ENCODE results near the gene THPO. TPM values are rescaled to one million over a fixed set of nuclear protein-coding genes. Genes with fewer than 3 reads are reported as not detected.

THPO gene
- total and polyA plus RNA-seq, 2 donors (not counting 1 experiment from before 2014, with no cell fraction given): not detected

DNA sequence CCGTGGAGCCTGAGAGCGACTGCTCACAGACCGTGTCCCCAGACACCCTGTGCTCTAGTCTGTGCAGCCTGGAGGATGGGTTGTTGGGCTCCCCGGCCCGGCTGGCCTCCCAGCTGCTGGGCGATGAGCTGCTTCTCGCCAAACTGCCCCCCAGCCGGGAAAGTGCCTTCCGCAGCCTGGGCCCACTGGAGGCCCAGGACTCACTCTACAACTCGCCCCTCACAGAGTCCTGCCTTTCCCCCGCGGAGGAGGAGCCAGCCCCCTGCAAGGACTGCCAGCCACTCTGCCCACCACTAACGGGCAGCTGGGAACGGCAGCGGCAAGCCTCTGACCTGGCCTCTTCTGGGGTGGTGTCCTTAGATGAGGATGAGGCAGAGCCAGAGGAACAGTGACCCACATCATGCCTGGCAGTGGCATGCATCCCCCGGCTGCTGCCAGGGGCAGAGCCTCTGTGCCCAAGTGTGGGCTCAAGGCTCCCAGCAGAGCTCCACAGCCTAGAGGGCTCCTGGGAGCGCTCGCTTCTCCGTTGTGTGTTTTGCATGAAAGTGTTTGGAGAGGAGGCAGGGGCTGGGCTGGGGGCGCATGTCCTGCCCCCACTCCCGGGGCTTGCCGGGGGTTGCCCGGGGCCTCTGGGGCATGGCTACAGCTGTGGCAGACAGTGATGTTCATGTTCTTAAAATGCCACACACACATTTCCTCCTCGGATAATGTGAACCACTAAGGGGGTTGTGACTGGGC, 33.3 kb downstream of the THPO start:
- Histone ChIP-seq H3K79me2 (ENCODE audit: control insufficient read depth, insufficient read depth, low read length) (no peaks in the 10 kb centered on the region), H3K4me1 (ENCODE audit: control insufficient read depth in 2 of 2, insufficient read depth in 2 of 2, low read length in 2 of 2) (no peaks in the 10 kb centered on the region), H2AFZ (ENCODE audit: insufficient read depth, low read depth, low read length, poor library complexity, severe bottlenecking) (no peak overlapping the region), H3K4me3 (ENCODE audit: control extremely low read depth in 1 of 5, extremely low read depth in 1 of 5, insufficient read depth in 1 of 5, low read depth in 2 of 5, low read length in 4 of 5) (no peak overlapping the region), H3K27me3 (replicated peaks in 1 of 4; ENCODE audit: control extremely low read depth in 1 of 4, control insufficient read depth in 3 of 4, insufficient read depth in 4 of 4, low read length in 3 of 4) (no peaks in the 10 kb centered on the region), H3K9ac (ENCODE audit: low read length) (no peak overlapping the region), H3K9me3 (ENCODE audit: control extremely low read depth in 1 of 3, control insufficient read depth in 2 of 3, insufficient read depth in 1 of 3, low read length in 2 of 3) (no peaks in the 10 kb centered on the region), H4K20me1 (ENCODE audit: control insufficient read depth, insufficient read depth, low read length, poor library complexity, severe bottlenecking) (no peaks in the 10 kb centered on the region), H3K4me2 (replicated peaks; ENCODE audit: low read depth, low read length, poor library complexity, severe bottlenecking) (no peak overlapping the region), H3K27ac (ENCODE audit: low read length in 2 of 2) (no peak overlapping the region), H3K36me3 (replicated peaks in 1 of 2; ENCODE audit: control extremely low read depth in 1 of 2, control insufficient read depth in 1 of 2, extremely low read depth in 1 of 2, insufficient read depth in 2 of 2, low read length in 1 of 2) (peaks cover 0 to 4% of the 10 kb centered on the region in 2 experiments)
- ATAC-seq (ENCODE audit: low read depth): no peak
- ChIA-PET POLR2A (no interaction called here), CTCF (interaction anchor here (0.8 to 1.3 kb wide), 3 partner anchors 9 to 449 kb away, joined by 3 to 4 read pairs (median 4); no protein-coding TSS in a partner anchor)
- no peak overlapping the region for H3K27ac Mint-ChIP-seq
- TF ChIP-seq, protein P1, sequence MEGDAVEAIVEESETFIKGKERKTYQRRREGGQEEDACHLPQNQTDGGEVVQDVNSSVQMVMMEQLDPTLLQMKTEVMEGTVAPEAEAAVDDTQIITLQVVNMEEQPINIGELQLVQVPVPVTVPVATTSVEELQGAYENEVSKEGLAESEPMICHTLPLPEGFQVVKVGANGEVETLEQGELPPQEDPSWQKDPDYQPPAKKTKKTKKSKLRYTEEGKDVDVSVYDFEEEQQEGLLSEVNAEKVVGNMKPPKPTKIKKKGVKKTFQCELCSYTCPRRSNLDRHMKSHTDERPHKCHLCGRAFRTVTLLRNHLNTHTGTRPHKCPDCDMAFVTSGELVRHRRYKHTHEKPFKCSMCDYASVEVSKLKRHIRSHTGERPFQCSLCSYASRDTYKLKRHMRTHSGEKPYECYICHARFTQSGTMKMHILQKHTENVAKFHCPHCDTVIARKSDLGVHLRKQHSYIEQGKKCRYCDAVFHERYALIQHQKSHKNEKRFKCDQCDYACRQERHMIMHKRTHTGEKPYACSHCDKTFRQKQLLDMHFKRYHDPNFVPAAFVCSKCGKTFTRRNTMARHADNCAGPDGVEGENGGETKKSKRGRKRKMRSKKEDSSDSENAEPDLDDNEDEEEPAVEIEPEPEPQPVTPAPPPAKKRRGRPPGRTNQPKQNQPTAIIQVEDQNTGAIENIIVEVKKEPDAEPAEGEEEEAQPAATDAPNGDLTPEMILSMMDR (IDR thresholded peaks at IDR 0.05): no peak
- TF ChIP-seq EZH2 (IDR thresholded peaks at IDR 0.05; ENCODE audit: borderline replicate concordance, insufficient read depth, low read depth, low read length, poor library complexity, severe bottlenecking): no peak
- DNase-seq: no peak
- no peaks in the 10 kb centered on the region for H3K9me3 Mint-ChIP-seq (ENCODE audit: insufficient read depth)
- H3K4me1 Mint-ChIP-seq: no peaks in the 10 kb centered on the region
- H3K4me3 Mint-ChIP-seq: no peak overlapping the region
- WGBS (ENCODE audit: insufficient coverage): over 99% methylated on average over 19 of the region's 24 CpGs
- no peaks in the 10 kb centered on the region for H3K27me3 Mint-ChIP-seq
- intact Hi-C loops (cut with micrococcal nuclease): no loop called here

DNA sequence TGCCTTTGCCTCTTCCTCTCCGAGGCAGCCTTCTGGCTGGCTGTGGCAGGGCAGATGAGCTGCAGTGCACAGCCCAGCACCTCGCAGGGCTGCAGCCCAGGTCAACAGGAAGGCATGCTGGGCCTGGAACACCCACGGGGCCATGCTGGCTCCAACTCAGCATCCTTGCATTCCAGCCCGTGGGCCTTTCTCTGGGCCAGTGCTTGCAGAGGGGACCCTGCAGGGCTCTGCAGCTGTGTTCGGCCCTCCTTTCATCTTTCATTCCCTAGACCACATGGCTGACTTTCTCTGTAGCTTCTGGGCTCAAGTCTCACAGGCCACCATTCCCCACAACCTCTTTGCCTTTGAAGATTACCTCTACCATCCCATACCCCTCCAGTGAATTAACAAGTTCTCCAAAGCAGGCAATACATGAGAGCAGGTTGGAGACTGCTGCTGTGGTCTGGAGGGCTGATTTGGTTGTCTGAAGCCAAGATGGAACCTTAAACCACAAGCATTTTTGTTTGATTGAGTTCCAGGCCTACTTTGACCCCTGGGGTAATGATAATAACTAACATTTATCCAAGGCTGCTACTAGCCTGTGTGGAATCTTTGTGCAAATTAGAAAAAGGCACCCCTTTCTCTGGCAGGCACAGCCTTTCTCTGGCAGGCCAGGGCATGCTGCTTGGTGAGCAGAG, 34.7 kb downstream of the THPO start:
- Histone ChIP-seq H3K4me1 (ENCODE audit: control insufficient read depth in 2 of 2, insufficient read depth in 2 of 2, low read length in 2 of 2) (peaks cover 0 to 5% of the 10 kb centered on the region in 2 donors), H3K27ac (ENCODE audit: low read length in 2 of 2) (no peak overlapping the region), H3K27me3 (replicated peaks in 1 of 4; ENCODE audit: control extremely low read depth in 1 of 4, control insufficient read depth in 3 of 4, insufficient read depth in 4 of 4, low read length in 3 of 4) (peaks cover 0 to under 1% (median 0%) of the 10 kb centered on the region in 4 experiments), H4K20me1 (ENCODE audit: control insufficient read depth, insufficient read depth, low read length, poor library complexity, severe bottlenecking) (no peaks in the 10 kb centered on the region), H3K9ac (ENCODE audit: low read length) (no peak overlapping the region), H3K9me3 (ENCODE audit: control extremely low read depth in 1 of 3, control insufficient read depth in 2 of 3, insufficient read depth in 1 of 3, low read length in 2 of 3) (no peaks in the 10 kb centered on the region), H3K4me2 (replicated peaks; ENCODE audit: low read depth, low read length, poor library complexity, severe bottlenecking) (no peak overlapping the region), H3K4me3 (ENCODE audit: control extremely low read depth in 1 of 5, extremely low read depth in 1 of 5, insufficient read depth in 1 of 5, low read depth in 2 of 5, low read length in 4 of 5) (no peak overlapping the region), H3K79me2 (ENCODE audit: control insufficient read depth, insufficient read depth, low read length) (peaks cover 1% of the 10 kb centered on the region), H3K36me3 (replicated peaks in 1 of 2; ENCODE audit: control extremely low read depth in 1 of 2, control insufficient read depth in 1 of 2, extremely low read depth in 1 of 2, insufficient read depth in 2 of 2, low read length in 1 of 2) (peaks cover 0 to 4% of the 10 kb centered on the region in 2 experiments), H2AFZ (ENCODE audit: insufficient read depth, low read depth, low read length, poor library complexity, severe bottlenecking) (no peak overlapping the region)
- CTCF ChIA-PET: no interaction called here
- no peak for TF ChIP-seq EZH2 (IDR thresholded peaks at IDR 0.05; ENCODE audit: borderline replicate concordance, insufficient read depth, low read depth, low read length, poor library complexity, severe bottlenecking)
- TF ChIP-seq, protein P1 (IDR thresholded peaks at IDR 0.05): no peak
- peaks cover 5% of the 10 kb centered on the region for H3K4me1 Mint-ChIP-seq
- no peaks in the 10 kb centered on the region for H3K9me3 Mint-ChIP-seq (ENCODE audit: insufficient read depth)
- DNase-seq (no peak), ATAC-seq (ENCODE audit: low read depth) (no peak)
- H3K4me3 Mint-ChIP-seq: no peak overlapping the region
- H3K27me3 Mint-ChIP-seq: no peaks in the 10 kb centered on the region
- intact Hi-C loops (cut with micrococcal nuclease): no loop called here
- H3K27ac Mint-ChIP-seq: no peak overlapping the region
- POLR2A ChIA-PET: interaction anchor here (0.6 kb wide), 1 partner anchor 21 kb away, joined by 3 read pairs; no protein-coding TSS in a partner anchor
- 100% methylated on average over 5 of the region's 5 CpGs for WGBS (ENCODE audit: insufficient coverage)
